GM23338 (cell line): ENCODE results near the gene SPINK8. TPM values are rescaled to one million over a fixed set of nuclear protein-coding genes. Genes with fewer than 3 reads are reported as not detected.
"Not testable (repeated sequence)": the region's sequence is repeated elsewhere in the genome, so short reads cannot be mapped to it uniquely, and the experiment has no call there.

Experiments
- ATAC-seq: fragments of 200-7000 bp; cut with Tn5 transposase; 3 replicates; pipeline ENCODE4 v1.9.1; 2020
- DNase-seq: peaks from one replicate; pipeline ENCODE4 v3.0.0-alpha.2; 2015; ENCODE audit warnings: low spot score
- H2AFZ ChIP-seq: fragments of 200-600 bp; sonication (generic); 2 replicates; pipeline ENCODE4 v1.8.0; 2016; ENCODE audit warnings: antibody characterized with exemption, mild to moderate bottlenecking, moderate library complexity
- H3F3A ChIP-seq: fragments of 200-600 bp; sonication (generic); replicated peaks from 2 replicates; pipeline ENCODE4 v1.8.0; 2017; ENCODE audit warnings: antibody characterized with exemption, mixed run types, low read depth
- H3K27ac ChIP-seq: fragments of 200-600 bp; sonication (generic); 2 replicates; pipeline ENCODE4 v1.6.1; 2016; ENCODE audit warnings: low read depth
- H3K27me3 ChIP-seq: fragments of 200-600 bp; sonication (generic); 2 replicates; pipeline ENCODE4 v1.8.0; 2016; ENCODE audit warnings: mild to moderate bottlenecking, mixed run types, moderate library complexity; ENCODE audit not compliant: insufficient read depth
- H3K36me3 ChIP-seq: fragments of 200-600 bp; sonication (generic); 2 replicates; pipeline ENCODE4 v1.8.0; 2016; ENCODE audit warnings: mild to moderate bottlenecking; ENCODE audit not compliant: insufficient read depth
- H3K4me1 ChIP-seq: fragments of 200-600 bp; sonication (generic); 2 replicates; pipeline ENCODE4 v1.8.0; 2016; ENCODE audit warnings: mild to moderate bottlenecking, moderate library complexity; ENCODE audit not compliant: insufficient read depth
- H3K4me2 ChIP-seq: fragments of 200-600 bp; sonication (generic); 2 replicates; pipeline ENCODE4 v1.7.1; 2017; ENCODE audit warnings: mixed run types
- H3K4me3 ChIP-seq: fragments of 200-600 bp; sonication (generic); 2 replicates; pipeline ENCODE4 v1.6.1; 2016; ENCODE audit warnings: mixed run types
- H3K79me2 ChIP-seq: fragments of 200-600 bp; sonication (generic); replicated peaks from 2 replicates; pipeline ENCODE4 v1.8.0; 2017; ENCODE audit warnings: mild to moderate bottlenecking; ENCODE audit not compliant: insufficient read depth
- H3K9me2 ChIP-seq: fragments of 200-600 bp; sonication (generic); 2 replicates; pipeline ENCODE4 v1.8.0; 2017; ENCODE audit not compliant: insufficient read depth
- H4K20me1 ChIP-seq: fragments of 200-600 bp; sonication (generic); replicated peaks from 2 replicates; pipeline ENCODE4 v1.8.0; 2017; ENCODE audit warnings: mild to moderate bottlenecking; ENCODE audit not compliant: insufficient read depth
- H3K27ac Mint-ChIP-seq: 2 replicates; pipeline ENCODE4 v1.8.0; 2020; ENCODE audit warnings: inconsistent platforms, mild to moderate bottlenecking, moderate library complexity, mixed read lengths
- H3K27me3 Mint-ChIP-seq: 3 replicates; pipeline ENCODE4 v1.8.0; 2022; ENCODE audit warnings: low read depth, mild to moderate bottlenecking, moderate library complexity, mixed read lengths, inconsistent platforms; ENCODE audit not compliant: insufficient read depth, poor library complexity
- H3K36me3 Mint-ChIP-seq: 3 replicates; pipeline ENCODE4 v1.8.0; 2021; ENCODE audit warnings: low read depth, mild to moderate bottlenecking, inconsistent platforms, moderate library complexity, mixed read lengths
- H3K4me1 Mint-ChIP-seq: 3 replicates; pipeline ENCODE4 v1.8.0; 2020; ENCODE audit warnings: mild to moderate bottlenecking, inconsistent platforms, mixed read lengths
- H3K4me3 Mint-ChIP-seq: 3 replicates; pipeline ENCODE4 v1.8.0; 2021; ENCODE audit warnings: moderate library complexity, mild to moderate bottlenecking, inconsistent platforms, mixed read lengths
- H3K9me3 Mint-ChIP-seq: 3 replicates; pipeline ENCODE4 v1.8.0; 2020; ENCODE audit warnings: moderate library complexity, mild to moderate bottlenecking, inconsistent platforms, mixed read lengths
- CREB1 ChIP-seq: fragments of 250-450 bp; sonication (Bioruptor Pico); IDR thresholded peaks from 2 replicates; pipeline ENCODE4 v1.5.0; 2020; ENCODE audit warnings: low read depth, mild to moderate bottlenecking, moderate library complexity
- ETS1 ChIP-seq: IDR thresholded peaks from 2 replicates; pipeline ENCODE4 v1.6.1; 2016; ENCODE audit warnings: antibody characterized with exemption
- EZH2 ChIP-seq: fragments of 200-600 bp; sonication (generic); IDR thresholded peaks from one replicate; pipeline ENCODE4 v1.8.0; 2017; ENCODE audit warnings: antibody characterized with exemption, mild to moderate bottlenecking, low read depth; ENCODE audit not compliant: unreplicated experiment
- NANOG ChIP-seq: IDR thresholded peaks from 2 replicates; pipeline ENCODE4 v1.6.1; 2016; ENCODE audit warnings: antibody characterized with exemption, borderline replicate concordance
- POLR2AphosphoS5 ChIP-seq: IDR thresholded peaks from 2 replicates; pipeline ENCODE4 v1.6.1; 2016; ENCODE audit warnings: antibody characterized with exemption, low read depth
- REST ChIP-seq: IDR thresholded peaks from one replicate; pipeline ENCODE4 v1.6.1; 2018; ENCODE audit warnings: antibody characterized with exemption; ENCODE audit not compliant: unreplicated experiment
- STAT1 ChIP-seq: IDR thresholded peaks from one replicate; pipeline ENCODE4 v1.6.1; 2016; ENCODE audit warnings: antibody characterized with exemption; ENCODE audit not compliant: unreplicated experiment
- ZNF114 ChIP-seq: fragments of 250-450 bp; sonication (Bioruptor Pico); IDR thresholded peaks from 2 replicates; pipeline ENCODE4 v1.5.0; 2020; ENCODE audit warnings: mild to moderate bottlenecking, moderate library complexity
- ZNF331 ChIP-seq: fragments of 250-450 bp; sonication (Bioruptor Pico); IDR thresholded peaks from 2 replicates; pipeline ENCODE4 v1.5.0; 2020; ENCODE audit warnings: low read depth, mild to moderate bottlenecking, moderate library complexity
- ZNF462 ChIP-seq: fragments of 250-450 bp; sonication (Bioruptor Pico); IDR thresholded peaks from 2 replicates; pipeline ENCODE4 v1.5.0; 2020; ENCODE audit warnings: mild to moderate bottlenecking, moderate library complexity
- polyA plus RNA-seq: library from polyadenylated mRNA; unstranded; fragments of >200 nt; fragmentation: Nextera tagmentation; extraction: Ambion mirVana; gene quantifications from 2 replicates; pipeline ENCODE4 v1.2.1, GENCODE V29; 2016
- total RNA-seq: library from RNA; depleted of rRNA; stranded (reverse); fragments of >200 nt; shearing (Covaris generic); gene quantifications from 2 replicates; pipeline ENCODE4 v1.2.3, GENCODE V29; 2014

The SPINK8 gene
- total and polyA plus RNA-seq, 2 experiments from 2014 or later = not detected

- not testable (repeated sequence) for H3K27me3 ChIP-seq, DNase-seq, ATAC-seq, H3K4me1 ChIP-seq, H3K4me3 ChIP-seq, H3K4me1 Mint-ChIP-seq, H3K27ac Mint-ChIP-seq, H3K27me3 Mint-ChIP-seq, H3K9me2 ChIP-seq, H3F3A ChIP-seq, H3K27ac ChIP-seq, H2AFZ ChIP-seq, H3K4me3 Mint-ChIP-seq, H3K9me3 Mint-ChIP-seq, H3K36me3 Mint-ChIP-seq, H3K4me2 ChIP-seq, H3K36me3 ChIP-seq, H3K79me2 ChIP-seq, H4K20me1 ChIP-seq
Measured at GRCh38 chr3:48335286-48335685, 1.8 kb upstream of the SPINK8 start.

- Mint-ChIP-seq H3K27me3 (peaks cover 2% of the 10 kb centered on the region), H3K9me3 (no peaks in the 10 kb centered on the region; the same call in 2 of the 3 replicates), H3K4me1 (no peaks in the 10 kb centered on the region; the same call in 2 of the 3 replicates), H3K27ac (no peak overlapping the region), H3K36me3 (no peaks in the 10 kb centered on the region), H3K4me3 (no peak overlapping the region)
- no peaks in the 10 kb centered on the region; the same call in 1 of the 2 replicates for H3K4me1 ChIP-seq
- H3K27ac ChIP-seq = no peak overlapping the region
- H3K36me3 ChIP-seq = no peaks in the 10 kb centered on the region
- no peaks in the 10 kb centered on the region for H3K27me3 ChIP-seq
- no peak overlapping the region for H3K4me3 ChIP-seq
- no peaks in the 10 kb centered on the region for H3F3A ChIP-seq
- ATAC-seq = no peak
- no peak overlapping the region for H3K4me2 ChIP-seq
- DNase-seq = no peak
- no peak overlapping the region for H2AFZ ChIP-seq
- no peaks in the 10 kb centered on the region for H4K20me1 ChIP-seq
- H3K79me2 ChIP-seq = no peaks in the 10 kb centered on the region
- peaks cover 8% of the 10 kb centered on the region; the same call in 1 of the 2 replicates for H3K9me2 ChIP-seq
- TF ChIP-seq ZNF114 (CRISPR knock-in tag) = no peak
- TF ChIP-seq POLR2AphosphoS5 = no peak
- TF ChIP-seq NANOG = no peak
- no peak for TF ChIP-seq STAT1
- no peak for TF ChIP-seq CREB1 (CRISPR knock-in tag)
- TF ChIP-seq REST = no peak
- TF ChIP-seq ETS1 = no peak
- TF ChIP-seq EZH2 = no peak
- TF ChIP-seq ZNF331 = no peak
- TF ChIP-seq ZNF462 (CRISPR knock-in tag) = no peak
Measured at GRCh38 chr3:48334605-48335004, 1.1 kb upstream of the SPINK8 start.
